HG03135 (cell line): ENCODE data around the gene KL.

ENCODE experiments used
- ATAC-seq: cut with Tn5 transposase; IDR thresholded peaks from one replicate; pipeline ENCODE4 v1.9.1; 2021; ENCODE audit warnings: mild to moderate bottlenecking, moderate library complexity; ENCODE audit not compliant: unreplicated experiment

The KL gene

DNA sequence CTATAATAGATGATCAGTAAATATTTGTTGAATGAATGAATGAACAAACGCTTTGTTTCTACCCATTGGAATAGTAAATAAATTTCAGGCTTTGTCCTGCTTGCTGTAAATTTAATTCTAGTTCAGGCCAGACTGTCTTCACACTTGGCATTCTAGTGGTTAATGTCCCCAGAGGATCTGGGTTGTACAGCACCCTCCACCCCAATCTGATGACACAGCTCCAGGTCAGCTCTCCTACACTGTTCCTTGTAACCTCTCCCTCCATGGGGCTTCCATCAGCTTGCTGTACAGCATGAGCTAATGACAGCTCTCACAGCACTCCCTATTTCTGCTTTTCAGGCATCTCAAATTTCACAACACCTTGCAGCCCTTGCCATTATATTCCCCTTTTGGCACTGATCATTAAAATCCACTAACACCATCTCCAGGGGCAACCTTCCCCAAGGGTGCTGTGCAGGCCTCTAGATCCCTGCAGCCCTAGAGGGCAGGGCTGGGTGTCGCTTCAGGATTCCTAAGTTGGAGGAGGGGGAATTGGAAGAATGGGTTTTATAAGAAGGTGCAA lies 12.7 kb upstream of the KL start:
- ATAC-seq: no peak

DNA sequence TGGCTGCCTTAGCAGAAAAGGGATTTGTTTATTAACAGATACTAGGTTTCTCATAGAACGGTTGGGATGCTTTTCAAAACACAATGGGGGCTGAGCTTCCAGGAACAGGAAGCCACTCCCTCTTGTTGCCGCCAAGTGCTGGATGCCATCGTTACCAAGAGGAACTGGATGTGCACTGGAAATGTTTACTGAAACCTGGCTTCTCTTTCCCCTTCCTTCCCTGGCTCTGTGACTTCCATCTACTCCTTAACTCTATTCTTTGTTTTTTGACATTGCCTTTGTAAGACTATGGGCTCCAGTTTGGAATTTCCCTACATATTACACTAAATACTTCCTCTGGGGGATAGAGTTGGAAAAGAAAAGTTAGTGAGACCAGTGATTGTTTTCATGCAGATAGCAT lies 11.7 kb upstream of the KL start:
- no peak for ATAC-seq

DNA sequence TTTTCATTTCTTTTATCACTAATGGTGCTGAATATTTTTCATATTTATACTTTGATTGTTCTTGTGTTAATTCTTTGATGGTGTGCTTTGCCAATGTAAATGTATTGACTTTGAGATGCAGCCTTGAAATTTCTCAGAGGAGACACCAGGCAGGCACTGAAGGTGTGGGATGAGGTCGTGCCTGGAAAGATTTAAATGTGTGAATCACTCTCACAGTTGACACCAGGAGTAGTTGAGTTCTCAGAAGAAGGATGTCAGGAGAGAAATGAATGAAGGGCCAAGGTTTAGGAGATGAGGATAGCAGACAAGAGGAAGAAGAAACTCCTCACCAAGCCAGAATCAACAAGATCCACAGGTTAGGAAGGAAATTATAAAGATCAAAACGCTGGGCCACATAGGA lies 10.1 kb upstream of the KL start:
- ATAC-seq: no peak

DNA sequence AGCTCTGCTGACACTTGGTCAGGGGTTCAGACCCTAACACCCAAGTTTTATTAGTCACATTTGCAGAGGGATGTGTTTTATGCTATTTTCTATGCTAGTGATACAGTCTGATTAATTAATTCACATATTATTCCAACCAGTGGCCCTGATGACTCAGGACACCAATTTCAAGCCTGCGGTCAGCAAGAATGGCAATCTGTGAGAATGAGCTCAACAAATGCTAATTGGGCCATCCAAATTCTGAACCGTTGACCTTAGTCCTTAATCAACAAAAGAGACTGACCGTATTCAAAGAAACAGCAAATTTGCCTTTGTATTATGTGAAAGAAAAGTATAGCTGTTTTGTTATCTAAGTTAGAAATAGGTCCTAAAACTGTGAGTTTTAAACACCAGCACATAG lies 9.6 kb upstream of the KL start:
- no peak for ATAC-seq

DNA sequence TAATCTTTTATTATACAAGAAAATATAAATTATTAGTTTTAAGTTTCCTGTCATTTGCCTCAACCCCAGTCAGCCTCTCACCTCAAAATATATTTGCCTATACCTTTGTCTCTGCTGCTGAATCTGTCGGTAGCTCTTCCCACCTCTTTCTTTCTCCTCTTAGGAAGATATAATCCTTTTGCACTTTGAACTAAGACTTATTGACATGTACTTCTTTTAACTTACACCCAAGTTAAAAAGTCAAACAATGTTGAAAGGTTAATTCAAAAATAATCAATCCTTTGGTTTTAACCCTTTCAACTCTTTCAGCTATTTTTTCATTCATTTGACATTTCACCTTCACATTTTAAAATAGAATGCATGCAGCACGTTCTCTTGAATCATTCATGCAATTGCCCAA lies 9.0 kb upstream of the KL start:
- no peak for ATAC-seq

DNA sequence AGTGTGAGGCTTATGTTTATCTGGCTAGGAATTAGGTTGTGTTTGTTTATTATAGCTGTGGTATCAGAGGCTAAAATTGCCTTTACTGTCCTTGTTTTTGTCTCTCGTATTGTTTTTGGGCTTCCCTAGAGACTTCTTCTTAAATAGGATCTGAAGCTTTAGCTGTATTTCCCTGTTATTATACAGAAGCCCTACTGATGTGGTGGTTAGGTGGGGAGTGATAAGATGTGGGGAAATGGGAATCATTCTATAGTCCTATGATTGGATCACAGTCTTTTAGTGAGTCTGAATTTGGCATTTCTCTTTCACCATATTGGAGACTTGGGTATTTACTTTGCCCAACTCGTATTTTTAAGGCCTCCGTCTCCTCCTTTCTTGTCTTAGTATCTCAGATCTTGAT lies 8.3 kb upstream of the KL start:
- ATAC-seq: no peak

DNA sequence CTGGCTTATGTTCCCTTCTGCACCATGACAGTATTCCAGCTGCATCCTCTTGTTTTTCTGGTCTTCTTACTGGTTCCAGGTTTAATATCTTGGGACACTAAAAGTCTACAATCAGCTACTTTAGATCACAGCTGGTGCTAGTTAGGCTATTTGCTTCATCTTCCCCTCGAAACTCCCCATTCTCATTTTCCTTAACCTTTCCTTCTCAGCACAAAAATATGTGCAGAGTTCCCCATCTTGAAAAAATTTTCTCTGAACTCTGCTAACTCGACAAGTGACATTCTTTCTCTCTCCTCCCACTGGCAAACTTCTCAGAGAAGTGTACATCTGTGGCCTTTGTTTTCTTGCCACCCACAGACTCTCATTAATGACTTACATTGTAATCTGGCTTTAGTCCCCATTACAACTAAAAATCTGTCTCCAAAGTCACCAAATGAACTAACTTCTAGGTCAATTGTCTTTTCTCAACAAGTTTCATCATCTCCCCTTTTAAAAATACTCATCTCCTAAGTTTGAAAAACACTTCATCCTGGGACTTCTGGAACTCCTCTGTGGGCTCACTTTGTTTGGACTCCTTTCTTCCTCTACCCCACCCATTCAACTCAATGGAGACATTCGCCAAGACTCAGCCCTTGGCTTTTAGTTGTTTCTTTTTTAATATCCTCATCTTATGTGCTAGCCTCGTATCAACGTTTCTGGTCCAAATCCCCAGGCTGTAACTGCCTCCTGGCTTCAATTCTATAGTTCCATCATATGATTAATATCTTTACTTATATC lies 7.1 kb upstream of the KL start:
- no peak for ATAC-seq

DNA sequence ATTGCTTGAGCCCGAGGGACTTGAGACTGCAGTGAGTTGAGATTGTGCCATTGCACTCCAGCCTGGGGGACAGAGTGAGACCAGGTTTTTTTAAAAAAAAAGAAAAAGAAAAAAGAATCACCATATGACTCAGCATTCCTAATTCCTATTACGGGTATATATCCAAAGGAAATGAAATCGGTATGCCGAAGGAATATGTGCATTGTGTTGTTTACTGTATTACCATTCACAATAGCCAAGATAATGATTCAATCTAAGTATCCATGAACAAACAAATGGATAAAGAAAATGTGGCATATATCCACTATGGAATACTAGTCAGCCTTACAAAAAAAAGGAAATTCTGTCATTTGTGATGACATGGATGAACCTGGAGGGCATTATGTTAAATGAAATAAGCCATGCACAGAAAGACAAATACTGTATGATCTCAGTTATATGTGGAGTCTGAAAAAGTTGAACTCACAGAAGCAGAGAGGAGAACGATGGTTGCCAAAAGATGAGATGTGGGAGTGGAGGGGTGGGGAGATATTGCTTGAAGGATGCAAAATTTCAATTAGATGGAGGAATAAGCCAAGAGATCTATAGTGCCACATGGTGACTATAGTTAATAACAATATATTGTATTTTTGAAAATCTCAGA lies 4.3 kb upstream of the KL start:
- no peak for ATAC-seq

DNA sequence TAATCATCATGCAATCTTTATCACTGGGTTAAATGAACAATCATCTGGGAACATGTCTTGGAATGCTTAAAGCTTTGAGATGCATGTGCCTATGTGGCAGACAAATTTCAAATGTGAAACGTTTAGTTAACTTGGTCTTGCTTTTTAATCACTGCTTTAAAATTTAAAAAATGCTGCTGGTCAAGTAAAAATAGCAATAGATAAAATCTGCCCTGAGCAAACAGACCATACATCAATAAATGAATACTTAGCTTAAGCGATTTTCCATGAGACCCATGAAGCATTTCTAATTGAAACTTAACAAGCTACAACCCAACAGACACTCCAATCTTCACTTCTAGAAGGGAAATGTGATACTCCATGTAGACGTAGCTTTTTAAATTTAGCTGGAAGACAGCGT lies 1.9 kb upstream of the KL start:
- no peak for ATAC-seq

DNA sequence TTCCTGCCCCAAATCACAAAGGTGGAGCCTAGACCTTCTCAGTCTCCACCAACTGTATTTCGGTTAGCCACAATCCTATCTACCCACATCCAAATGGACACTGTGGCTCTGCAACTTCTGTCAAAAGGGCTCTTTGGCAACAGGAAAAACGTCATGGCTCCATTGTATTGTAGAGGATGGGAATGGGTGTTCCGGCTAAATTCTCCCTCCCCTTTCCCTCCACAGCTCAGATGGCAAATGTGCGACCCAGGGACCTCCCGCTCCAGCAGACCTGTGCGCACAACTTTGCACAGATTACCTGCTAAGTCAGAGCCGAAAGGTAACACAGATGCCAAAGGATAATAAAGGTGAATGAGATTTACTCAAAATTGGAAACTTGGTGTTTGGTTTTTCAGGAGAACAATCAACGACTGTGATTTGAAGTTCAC lies 968 bp upstream of the KL start:
- no peak for ATAC-seq

DNA sequence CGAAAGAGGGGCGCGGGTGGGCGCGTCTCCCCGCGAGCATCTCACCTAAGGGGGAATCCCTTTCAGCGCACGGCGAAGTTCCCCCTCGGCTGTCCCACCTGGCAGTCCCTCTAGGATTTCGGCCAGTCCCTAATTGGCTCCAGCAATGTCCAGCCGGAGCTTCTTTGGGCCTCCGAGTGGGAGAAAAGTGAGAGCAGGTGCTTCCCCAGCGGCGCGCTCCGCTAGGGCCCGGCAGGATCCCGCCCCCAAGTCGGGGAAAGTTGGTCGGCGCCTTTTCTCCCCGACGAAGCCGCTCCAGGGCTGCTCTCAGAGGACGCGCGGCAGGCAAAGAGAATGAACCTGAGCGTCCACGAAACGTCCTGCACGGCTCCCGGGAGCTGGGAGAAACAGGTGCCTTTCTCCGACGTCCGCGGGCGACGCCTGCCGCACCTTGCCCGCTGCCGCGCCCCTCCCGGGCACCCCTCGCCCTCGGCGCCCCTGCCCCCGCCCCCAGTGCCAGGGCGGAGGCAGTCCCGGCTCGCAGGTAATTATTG lies 366 bp upstream of the KL start:
- no peak for ATAC-seq

DNA sequence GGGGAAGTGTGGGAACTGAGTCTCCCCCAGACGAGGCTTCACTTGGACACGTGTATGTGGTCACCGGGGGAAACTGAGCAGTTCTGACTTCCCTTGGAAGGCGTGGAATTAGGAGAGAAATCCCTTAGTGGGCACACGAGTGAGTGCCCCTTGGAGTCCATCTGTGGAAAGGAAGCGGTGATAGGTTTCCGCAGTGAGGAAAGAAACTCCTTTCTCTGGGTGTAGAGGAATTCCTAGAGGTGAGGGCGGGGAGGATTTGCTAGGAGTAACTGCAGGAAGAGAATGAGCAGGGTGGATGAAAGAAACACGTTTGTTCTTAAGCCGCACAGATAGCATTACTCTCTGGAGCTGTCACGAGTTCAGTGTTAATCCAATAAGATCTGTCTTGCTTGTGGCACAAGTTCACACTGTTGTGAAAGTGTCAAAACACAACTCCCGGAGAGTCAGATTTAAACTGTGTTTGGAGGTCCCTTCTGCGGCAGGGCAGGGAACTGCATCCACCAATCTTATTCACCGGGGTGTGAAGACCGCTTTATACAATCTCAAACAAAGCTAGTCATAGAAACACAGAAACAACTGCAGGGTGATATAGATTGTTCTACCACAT lies 1.2 kb downstream of the KL start:
- peak; percentile 75 for ATAC-seq

DNA sequence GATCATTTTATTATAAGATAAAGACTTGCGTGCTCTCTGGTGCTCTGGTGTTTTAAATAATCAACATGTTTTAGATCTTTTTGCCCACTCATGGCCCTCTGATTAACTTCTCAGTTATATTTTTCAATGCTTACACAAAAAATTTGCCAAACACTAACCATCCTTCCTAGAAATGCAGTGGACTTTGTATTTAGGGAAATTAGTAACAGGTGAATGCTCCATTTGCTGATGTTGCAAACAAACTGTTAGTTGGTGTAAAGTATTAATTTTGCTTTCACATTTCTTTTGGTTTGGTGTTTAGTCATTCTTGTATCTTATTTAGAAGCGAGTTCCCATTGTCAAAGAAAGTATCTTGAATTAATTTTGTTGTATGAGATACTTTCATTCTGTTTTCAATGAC lies 2.7 kb downstream of the KL start:
- ATAC-seq: no peak

DNA sequence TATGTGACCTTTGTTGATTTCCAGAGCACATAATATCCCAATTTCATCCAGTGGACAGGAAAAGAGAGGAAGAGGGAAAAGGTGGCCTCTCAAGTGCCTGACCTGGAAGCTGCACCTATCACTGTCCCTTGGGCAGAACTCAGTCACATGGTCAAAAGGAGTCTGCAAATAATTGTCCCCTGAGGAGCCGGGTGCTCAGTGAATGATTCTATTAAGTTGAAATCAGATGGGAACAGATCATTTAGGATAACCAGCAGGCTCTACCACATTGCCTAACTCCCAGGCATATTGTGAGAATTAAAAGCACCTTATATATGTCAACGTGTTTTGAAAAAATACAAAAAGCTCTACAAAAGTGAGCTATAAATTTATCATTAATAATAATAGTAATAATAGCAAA lies 6.8 kb downstream of the KL start:
- no peak for ATAC-seq

DNA sequence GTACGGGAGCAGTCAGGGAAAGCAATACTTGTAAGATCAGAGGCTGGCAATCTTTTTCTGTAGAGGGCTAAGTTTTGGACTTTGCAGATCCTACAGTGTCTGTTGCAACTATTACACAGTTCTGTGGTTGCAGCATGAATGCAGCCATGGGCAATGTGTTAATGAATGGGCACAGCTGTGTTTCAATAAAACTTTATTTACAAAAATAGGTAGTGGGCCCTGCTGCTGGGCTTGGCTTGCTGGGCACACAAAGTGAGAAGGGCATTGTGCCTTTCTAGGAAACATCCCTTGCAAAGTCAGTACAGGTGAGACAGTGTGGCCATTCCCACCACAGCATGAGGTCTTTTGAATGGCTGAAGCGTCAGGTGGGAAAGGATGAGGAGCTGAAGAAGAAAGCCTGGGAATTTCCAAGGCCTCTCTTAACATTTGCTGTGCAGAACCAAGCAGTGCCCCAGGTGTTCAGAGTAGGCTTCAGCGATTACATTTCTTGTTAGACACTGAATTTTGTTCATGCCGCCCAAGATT lies 9.1 kb downstream of the KL start:
- no peak for ATAC-seq

DNA sequence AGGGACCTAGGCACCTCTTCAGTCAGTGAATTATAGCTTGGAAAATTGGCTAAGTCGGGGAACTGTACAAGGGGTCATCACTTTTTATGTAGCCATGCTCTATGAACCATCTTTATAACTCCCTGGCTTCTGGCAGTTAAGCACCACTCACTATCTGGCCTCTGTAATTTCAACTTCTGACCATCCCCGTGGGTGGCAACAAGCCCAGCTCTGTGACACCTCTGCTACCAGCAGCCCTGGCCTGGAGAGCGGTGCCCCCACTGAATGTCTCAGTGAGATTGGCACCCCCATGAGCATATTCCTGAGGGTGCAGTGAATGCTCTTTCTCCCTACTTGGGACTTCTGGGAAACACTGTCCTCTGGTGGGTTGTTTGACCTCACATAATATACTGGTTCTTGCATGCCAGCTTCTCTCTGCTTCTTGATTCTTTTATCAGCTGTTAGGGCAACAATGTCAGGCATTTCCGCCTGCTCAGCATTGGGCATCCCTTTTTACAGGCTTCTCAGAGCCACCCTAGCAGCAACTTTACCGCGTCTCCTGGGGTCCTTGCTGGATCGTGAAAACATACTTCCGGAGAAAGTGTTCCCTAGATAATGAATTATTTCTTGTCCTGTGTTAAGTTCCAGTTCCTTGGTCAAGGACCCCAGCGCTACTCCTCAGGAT lies 10.4 kb downstream of the KL start:
- ATAC-seq: no peak

DNA sequence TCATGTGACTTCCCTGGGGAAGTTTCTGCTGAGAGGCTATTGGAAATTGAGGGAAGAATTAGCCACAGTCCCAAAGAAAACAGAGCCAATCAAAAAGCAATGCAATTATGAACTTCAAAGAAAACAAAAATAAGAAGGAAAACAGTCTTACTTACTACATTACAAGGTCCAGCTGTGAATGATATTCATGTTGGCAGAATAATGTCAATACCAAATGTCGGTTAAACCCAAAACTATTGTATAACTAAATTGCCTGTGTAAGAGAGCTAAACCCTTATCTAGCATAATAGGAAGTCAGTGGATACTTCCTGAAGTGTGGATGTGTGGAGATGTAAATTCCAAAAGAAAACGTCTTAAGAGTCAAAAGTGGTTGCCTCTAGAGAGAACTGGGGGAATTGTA lies 12.4 kb downstream of the KL start:
- no peak for ATAC-seq

DNA sequence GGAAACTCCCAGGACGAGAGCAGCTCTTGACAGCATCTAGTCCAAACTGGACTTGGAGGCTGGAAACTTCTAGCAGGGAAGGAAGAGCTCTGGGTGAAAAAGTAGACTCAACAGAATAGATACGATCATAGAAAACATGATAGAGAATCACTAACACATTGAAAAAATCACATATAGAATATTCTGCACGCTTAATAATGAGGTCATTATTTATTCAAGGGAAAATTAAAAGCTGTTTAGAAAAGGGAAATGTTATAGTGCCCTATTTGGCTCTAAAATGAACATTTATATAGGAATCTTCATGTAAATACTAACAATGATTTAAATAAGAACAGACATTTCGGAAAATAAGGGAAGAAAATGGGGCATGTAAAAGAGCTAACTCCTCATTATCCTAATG lies 15.1 kb downstream of the KL start:
- no peak for ATAC-seq

DNA sequence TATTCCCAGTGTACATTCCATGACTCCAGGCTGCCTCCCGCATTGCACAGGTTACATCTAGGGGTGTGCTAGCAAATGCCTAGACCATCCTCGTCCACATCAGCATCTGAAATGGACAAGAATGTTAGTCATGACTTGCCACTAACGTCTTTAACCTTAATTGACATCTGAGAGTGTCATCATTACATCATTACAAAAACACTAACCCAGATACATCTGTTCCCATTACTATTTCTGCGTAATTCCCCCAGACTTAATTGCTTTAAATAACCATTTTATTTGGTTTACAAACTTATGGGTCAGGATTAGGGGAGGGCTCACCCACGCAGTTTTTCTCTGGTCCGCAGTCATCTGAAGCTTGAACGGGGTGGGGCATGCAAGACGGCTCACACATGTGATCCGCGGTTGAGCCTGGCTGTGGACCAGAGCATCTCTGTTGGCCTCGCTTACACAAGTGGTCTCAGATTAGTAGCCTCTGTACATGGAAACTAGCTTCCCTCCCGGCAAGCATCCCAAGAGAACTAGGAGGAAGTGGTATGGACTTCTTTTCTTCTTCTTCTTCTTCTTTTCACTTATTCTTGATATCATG lies 15.9 kb downstream of the KL start:
- ATAC-seq: no peak

DNA sequence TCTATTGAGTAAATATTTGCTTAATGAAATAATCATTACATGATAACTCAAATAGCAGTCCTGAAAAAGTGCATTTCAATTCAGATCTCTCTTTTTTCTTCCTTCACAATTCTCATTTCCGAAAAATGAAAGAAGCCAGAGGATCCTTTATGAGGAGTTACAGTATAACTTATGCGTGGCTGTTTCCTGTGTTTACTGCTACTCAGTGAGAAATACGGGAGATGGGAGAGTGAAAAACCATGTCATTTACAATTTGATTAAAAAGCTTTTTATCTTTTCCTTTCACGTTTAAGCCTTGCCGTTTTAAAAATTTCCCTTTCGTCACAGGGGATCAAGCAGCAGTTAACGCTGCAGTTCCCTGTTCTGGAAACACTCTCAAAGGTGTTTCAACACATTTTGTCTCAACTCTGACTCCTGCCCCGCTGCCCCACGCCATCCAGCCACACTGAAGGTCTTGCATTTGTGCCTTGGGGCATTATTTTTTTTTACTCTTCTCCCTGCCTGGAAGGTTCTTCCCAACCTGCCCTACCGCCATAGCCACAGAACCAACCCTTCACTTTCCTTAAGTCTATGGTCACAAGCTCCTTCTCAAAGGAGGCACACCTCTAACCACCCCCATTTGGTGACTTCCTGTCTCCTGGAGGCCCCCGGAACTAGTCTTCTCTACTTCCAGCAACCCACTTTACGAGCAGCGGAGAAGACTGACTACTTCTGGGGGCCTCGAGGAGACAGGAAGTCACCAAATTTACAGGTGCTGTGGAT lies 17.0 kb downstream of the KL start:
- peak; percentile 90 for ATAC-seq
